HG03571 (cell line): ENCODE measurements around the gene TRIM14.
"Not testable (repeated sequence)": the region's sequence is repeated elsewhere in the genome, so short reads cannot be mapped to it uniquely, and the experiment has no call there.

Source experiments
- ATAC-seq: cut with Tn5 transposase; IDR thresholded peaks from one replicate; pipeline ENCODE4 v1.9.1; 2021; ENCODE audit not compliant: unreplicated experiment

TRIM14 gene

DNA sequence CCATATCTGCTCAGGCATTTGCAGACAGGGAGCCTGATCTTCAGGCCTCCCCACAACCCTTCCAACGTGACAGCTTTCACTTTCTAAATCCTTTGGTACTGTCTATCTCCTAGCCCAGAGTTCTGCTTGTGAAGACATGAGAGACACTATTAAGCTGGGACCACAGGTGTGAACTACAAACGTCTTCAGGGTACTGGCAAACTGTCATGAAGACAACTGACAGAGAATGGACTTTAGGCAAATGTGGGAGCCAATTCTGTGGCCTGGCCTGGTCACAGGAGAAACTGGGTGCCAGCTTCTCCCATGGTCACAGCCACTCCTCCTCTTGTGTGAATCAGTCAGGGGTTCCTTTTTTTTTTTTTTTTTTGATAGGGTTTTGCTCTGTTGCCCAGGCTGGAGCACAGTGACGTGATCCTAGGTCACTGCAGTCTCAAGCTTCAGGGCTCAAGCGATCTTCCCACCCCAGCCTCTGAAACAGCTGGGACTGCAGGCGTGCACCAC, 10.4 kb downstream of the TRIM14 start:
- ATAC-seq: peak; percentile 64

DNA sequence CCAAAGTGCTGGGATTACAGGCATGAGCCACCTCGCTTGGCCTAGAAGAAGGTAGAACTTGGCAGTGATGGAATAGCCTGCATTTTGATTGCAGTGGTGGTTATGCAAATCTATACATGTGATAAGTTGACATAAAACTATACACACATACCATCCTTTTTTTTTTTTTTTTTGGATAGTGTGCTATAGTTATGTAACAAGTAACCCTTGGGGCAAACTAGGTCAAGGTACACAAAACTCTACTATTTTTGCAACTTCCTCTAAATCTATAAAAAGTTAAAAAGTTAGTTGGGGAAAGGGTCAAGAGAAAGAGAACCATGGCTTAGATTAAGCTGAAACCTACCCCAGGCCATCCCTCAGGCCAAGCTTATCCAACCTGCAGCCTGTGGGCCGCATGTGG, 11.1 kb downstream of the TRIM14 start:
- ATAC-seq: no peak

DNA sequence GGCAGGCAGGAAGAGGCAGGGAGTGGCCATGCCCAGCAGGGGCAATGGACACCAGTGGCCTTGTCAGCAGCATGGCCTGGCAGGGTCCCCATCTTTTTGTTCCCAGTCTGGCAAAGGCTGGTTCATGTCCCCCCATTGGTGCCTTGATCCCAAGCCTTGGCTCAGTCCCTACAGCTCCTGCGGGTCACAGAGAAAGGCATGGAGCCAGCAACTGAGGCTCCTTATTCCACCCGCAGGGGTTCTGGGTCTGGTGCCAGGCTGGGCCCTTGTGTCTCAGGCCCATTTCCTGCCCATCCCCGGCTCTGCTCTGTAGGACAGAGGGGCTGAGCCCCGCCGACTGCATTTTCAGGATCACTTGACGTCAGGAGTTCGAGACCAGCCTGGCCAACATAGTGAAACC, 14.0 kb downstream of the TRIM14 start:
- no peak for ATAC-seq

DNA sequence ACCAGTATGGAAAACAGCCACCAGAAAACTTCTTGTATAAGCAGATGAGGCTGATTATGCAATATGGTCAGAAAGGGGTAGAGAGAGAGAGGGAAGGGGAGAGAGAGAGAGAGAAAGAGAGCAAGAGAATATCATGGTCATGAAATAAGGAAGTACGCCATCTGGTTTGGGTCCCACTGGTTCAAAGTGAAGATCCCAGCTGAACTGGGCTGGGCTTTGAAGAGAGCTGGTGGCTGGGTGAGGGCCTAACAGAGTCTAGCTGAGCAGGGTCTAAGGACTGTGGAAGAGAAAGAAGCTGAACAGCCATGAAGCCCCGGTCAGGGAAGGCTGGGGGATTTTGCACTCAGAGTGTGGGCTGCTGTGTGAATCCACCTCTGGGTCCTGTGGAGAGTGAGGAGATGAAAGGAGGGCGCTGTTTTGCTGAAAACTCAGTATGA, 14.6 kb downstream of the TRIM14 start:
- no peak for ATAC-seq

DNA sequence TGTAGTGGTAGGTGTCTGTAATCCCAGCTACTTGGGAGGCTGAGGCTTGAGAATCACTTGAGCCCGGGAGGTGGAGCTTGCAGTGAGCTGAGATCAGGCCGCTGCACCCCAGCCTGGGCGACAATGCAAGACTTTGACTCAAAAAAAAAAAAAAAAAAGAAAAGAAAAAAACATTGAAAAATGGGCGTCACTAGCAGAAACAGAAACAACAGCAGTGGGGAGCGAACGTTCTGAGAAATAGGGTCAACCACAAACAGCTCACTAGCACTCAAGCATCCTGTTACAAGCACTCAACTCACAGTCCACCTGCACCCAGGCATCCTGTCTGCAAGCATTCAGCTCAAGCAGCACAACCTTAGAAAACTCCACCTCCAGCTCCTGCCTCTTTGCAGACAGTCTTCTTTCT, 17.2 kb downstream of the TRIM14 start:
- ATAC-seq: peak; percentile 95

DNA sequence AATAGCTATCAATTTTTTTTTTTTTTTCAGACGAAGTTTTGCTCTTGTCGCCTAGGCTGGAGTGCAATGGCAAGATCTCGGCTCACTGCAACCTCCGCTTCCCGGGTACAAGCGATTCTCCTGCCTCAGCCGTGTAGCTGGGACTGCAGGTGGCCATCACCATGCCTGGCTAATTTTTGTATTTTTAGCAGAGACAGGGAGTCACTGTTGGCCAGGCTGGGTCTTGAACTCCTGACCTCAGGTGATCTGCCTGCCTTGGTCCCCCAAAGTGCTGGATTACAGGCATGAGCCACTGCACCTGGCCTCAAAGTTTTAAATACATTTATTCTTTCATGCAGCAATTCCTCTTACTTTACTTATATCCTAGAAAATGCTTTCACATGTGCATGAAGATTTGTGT, 17.6 kb downstream of the TRIM14 start:
- ATAC-seq: no peak

GRCh38 chr9:98100456-98100855, 18.6 kb downstream of the TRIM14 start:
- no peak for ATAC-seq

- no peak for ATAC-seq
Observed at GRCh38 chr9:98099898-98100297, 19.1 kb downstream of the TRIM14 start.

- ATAC-seq: no peak
Observed at GRCh38 chr9:98099346-98099745, 19.7 kb downstream of the TRIM14 start.

DNA sequence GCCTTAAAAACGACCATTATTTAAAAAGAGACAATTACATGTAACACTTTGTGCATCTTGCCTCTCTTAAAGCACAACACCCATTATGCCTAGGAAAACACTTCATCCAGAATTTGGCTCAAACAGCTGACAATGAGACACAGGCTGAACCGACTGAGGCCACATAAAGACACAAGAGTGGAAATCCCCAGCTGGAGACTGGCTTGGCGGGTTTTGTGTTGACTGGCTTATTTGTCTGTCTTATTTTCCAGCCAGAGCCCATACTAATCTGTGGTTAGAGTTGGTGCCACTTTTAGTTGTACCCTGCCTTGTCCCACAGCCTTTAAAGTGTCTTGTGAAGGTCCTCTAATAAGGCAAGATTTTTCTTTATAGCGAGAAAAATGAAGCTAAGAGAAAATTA, 21.2 kb downstream of the TRIM14 start:
- ATAC-seq: no peak

- no peak for ATAC-seq
Observed at GRCh38 chr9:98096091-98096490, 22.9 kb downstream of the TRIM14 start.

DNA sequence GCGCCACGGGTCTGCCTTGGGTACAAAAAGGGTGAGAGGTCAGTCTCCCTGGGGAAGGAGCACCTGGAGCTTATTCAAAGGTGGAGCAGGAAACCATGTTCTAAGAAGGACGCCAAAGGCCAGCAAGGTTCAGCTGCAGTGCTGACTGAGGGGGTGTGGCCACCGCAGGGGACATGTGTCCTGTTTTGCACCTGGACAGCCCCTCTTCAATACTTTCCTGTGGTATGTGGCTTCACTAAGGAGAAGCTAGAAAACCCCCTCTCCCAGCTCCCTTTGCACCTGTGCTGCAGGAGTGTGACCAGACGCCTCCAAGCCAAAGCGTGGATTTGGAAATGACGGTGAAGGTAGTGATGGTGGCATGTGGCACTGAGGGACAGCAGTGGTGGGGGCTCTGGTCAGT, 23.6 kb downstream of the TRIM14 start:
- no peak for ATAC-seq

DNA sequence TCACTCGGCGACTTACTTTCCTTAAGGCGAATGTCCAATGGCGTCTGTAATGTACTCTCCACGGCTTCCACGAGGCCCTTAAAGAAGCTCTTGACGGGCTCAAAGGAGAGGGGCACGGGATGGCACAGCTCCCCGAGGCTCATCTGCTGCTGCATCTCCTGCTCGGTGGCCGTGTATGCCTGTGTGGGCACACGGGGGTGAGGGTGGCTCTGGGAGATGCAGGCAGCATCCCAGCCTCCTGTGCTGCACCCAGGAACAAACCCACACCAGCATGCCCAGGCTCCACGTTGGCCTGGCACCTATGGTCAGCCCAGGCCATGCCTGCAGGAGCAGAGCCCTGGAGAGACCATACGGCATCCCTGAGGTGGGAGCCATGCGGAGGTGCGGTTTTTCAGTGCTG, 24.2 kb downstream of the TRIM14 start:
- no peak for ATAC-seq

DNA sequence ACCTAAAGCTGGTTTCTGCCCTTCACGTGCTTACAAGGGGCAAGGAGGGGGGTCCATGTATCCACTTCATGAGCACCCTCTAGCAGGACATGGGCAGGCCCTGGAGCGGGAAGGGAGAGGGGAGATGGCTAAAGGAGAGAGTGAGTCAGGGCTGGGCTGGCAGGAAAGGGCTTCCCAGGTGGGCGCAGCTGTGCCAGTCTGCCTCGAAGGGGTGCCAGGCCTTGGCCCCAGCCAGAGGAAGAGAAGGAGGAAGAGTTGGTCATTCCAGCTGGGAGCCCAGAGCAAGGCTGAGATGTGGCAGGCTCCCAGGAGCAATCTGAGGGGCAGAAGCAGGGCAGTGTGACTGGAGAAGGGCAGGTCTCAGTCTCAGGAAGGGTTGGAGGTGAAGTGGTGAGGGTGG, 24.7 kb downstream of the TRIM14 start:
- no peak for ATAC-seq

DNA sequence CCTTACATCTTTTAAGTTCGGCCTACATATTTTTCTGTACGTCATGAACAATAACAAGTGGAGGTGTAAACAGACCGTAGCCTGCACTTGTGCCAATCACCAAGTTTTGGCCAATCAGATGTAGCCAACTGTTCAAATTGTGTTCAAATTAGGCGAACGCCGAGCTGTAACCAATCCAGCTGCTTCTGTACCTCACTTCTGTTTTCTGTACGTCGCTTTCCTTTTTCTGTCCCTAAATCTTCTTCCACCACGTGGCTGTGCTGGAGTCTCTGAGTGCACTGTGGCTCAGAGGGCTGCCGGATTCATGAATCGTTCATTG, 26.4 kb downstream of the TRIM14 start:
- ATAC-seq: no peak

- no peak for ATAC-seq
Observed at GRCh38 chr9:98091735-98092612, 27.0 kb downstream of the TRIM14 start.

GRCh38 chr9:98090674-98091073, 28.3 kb downstream of the TRIM14 start:
- not testable (repeated sequence) for ATAC-seq

GRCh38 chr9:98087420-98088354, 31.3 kb downstream of the TRIM14 start:
- ATAC-seq: no peak

DNA sequence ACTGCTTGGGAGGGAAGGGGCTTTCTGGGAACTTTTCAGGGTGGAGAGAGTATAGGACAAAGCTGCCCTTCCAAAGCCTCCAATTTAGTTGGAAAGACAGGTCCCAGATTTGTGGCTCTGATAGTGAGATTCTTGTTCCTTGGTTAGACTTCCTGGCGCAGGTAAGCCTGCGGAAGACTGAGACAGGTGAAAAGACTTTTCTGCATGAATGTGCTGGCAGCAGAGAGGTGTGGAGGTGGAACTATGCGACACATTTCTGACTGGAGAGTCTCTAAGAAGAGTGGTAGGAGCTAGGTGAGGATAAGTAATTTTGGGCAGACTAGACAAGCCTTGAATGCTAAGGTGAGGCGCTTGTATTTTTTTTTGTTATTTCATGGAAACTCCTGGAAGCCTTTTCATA, 32.6 kb downstream of the TRIM14 start:
- ATAC-seq: no peak

- no peak for ATAC-seq
Observed at GRCh38 chr9:98085944-98086343, 33.1 kb downstream of the TRIM14 start.

DNA sequence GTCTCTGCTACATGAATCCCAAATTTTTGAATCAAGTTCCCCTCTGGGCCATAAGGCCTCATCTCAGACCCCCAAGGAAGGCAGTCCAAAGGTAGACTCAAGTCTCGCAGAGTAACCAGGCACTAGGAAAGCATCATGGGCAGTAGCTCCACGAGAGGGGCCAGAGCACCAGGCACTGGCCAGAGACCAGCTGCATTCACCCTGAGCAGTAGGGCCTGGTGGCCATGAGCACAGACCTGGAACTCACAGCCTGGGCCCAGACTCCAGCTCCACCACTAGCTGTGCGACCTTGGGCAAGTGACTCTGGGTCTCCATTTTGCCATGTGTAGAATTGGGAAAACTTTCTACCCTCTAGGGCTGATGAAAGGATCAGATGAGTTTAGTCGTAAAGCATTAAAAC, 34.0 kb downstream of the TRIM14 start:
- ATAC-seq: no peak

GRCh38 chr9:98084396-98084795, 34.6 kb downstream of the TRIM14 start:
- ATAC-seq: no peak
